Activated B cell treated with CpG ODN at 0.5 μM for 24 hours (primary cell): ENCODE data around the gene PLEKHO1. TPM values are rescaled to one million over a fixed set of nuclear protein-coding genes. Genes with fewer than 3 reads are reported as not detected.
"Not testable (repeated sequence)": the region's sequence is repeated elsewhere in the genome, so short reads cannot be mapped to it uniquely, and the experiment has no call there.

ENCODE experiments used
- ATAC-seq: fragments of 200-7000 bp; cut with Tn5 transposase; one replicate; pipeline ENCODE4 v1.10.0; 2021; ENCODE audit warnings: low read depth, mild to moderate bottlenecking, moderate library complexity
- CTCF ChIA-PET: fragments of 350-600 bp; sonication (Branson Sonifier 250); formaldehyde crosslinking; loops from one replicate; lab custom pipeline; 2021; ENCODE audit warnings: antibody characterized with exemption; lab: Charles Lee
- POLR2A ChIA-PET: fragments of 350-600 bp; sonication (Branson Sonifier 250); formaldehyde crosslinking; loops from one replicate; lab custom pipeline; 2021; ENCODE audit warnings: antibody characterized with exemption; lab: Charles Lee
- DNase-seq: peaks from one replicate; pipeline ENCODE4 v3.0.0; 2022
- H3K27ac Mint-ChIP-seq: one replicate; pipeline ENCODE4 v1.8.0; 2020; ENCODE audit warnings: mixed read lengths
- H3K27me3 Mint-ChIP-seq: one replicate; pipeline ENCODE4 v1.8.0; 2021; ENCODE audit warnings: mixed read lengths
- H3K36me3 Mint-ChIP-seq: one replicate; pipeline ENCODE4 v1.8.0; 2021; ENCODE audit warnings: low read depth, mixed read lengths
- H3K4me1 Mint-ChIP-seq: one replicate; pipeline ENCODE4 v1.8.0; 2021; ENCODE audit warnings: mixed read lengths
- H3K4me3 Mint-ChIP-seq: one replicate; pipeline ENCODE4 v1.8.0; 2020; ENCODE audit warnings: mild to moderate bottlenecking, mixed read lengths
- H3K9me3 Mint-ChIP-seq: one replicate; pipeline ENCODE4 v1.8.0; 2020; ENCODE audit warnings: mixed read lengths
- intact Hi-C: fragments of 100-400 bp; cut with micrococcal nuclease; formaldehyde crosslinking; loops from one replicate; pipeline ENCODE4 v1.15.1; 2024
- total RNA-seq: library from RNA; stranded (reverse); gene quantifications from 2 replicates; pipeline ENCODE4 v1.2.3, GENCODE V29; 2022
- TF ChIP-seq, protein P1 (sequence below): fragments of 200-600 bp; IDR thresholded peaks from one replicate; pipeline ENCODE4 v1.8.0; 2022; ENCODE audit warnings: antibody characterized with exemption, mild to moderate bottlenecking

PLEKHO1 gene
- total RNA-seq, 1 donor from 2014 or later: 208 TPM

GRCh38 chr1:150183061-150183460 is 33.3 kb downstream of the PLEKHO1 start:
- CTCF ChIA-PET: interaction anchor here (1.0 to 1.4 kb wide), 2 partner anchors 21 to 221 kb away, joined by 3 read pairs; no protein-coding TSS in a partner anchor
- intact Hi-C loops: no loop called here
- DNase-seq (no peak), ATAC-seq (no peak)
- Mint-ChIP-seq H3K4me3 (no peak overlapping the region), H3K9me3 (no peaks in the 10 kb centered on the region), H3K27ac (no peak overlapping the region), H3K36me3 (no peaks in the 10 kb centered on the region), H3K27me3 (no peaks in the 10 kb centered on the region), H3K4me1 (peaks cover 13% of the 10 kb centered on the region)
- POLR2A ChIA-PET: interaction anchor here (1.2 kb wide), 1 partner anchor 115 kb away, joined by 4 read pairs; the partner anchor contains the start of gene VPS45
- TF ChIP-seq, protein P1, sequence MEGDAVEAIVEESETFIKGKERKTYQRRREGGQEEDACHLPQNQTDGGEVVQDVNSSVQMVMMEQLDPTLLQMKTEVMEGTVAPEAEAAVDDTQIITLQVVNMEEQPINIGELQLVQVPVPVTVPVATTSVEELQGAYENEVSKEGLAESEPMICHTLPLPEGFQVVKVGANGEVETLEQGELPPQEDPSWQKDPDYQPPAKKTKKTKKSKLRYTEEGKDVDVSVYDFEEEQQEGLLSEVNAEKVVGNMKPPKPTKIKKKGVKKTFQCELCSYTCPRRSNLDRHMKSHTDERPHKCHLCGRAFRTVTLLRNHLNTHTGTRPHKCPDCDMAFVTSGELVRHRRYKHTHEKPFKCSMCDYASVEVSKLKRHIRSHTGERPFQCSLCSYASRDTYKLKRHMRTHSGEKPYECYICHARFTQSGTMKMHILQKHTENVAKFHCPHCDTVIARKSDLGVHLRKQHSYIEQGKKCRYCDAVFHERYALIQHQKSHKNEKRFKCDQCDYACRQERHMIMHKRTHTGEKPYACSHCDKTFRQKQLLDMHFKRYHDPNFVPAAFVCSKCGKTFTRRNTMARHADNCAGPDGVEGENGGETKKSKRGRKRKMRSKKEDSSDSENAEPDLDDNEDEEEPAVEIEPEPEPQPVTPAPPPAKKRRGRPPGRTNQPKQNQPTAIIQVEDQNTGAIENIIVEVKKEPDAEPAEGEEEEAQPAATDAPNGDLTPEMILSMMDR: no peak

DNA sequence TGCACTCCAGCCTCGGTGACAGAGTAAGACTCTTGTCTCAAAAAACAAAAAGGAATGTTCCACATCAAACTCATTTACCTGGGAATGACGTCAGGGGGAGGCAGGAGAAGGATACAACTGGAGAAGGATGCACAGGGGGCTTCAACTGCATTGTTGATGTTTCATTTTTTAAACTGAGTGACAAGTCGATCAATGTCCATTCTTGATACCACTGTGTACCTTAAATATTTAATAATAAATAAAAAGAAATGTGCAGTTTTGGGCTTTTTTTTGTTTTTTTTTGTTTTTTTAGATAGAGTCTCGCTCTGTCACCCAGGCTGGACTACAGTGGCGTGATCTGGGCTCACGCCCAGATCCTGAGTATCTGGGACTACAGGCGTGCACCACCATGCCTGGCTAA is 35.8 kb downstream of the PLEKHO1 start:
- TF ChIP-seq, protein P1: no peak
- intact Hi-C loops: no loop called here
- POLR2A ChIA-PET: interaction anchor here (2.2 to 3.9 kb wide), 3 partner anchors 25 to 298 kb away, joined by 35 to 78 read pairs (median 52); a partner anchor contains a TSS
- no peaks in the 10 kb centered on the region for H3K9me3 Mint-ChIP-seq
- no peak for ATAC-seq
- H3K4me3 Mint-ChIP-seq: no peak overlapping the region
- H3K27me3 Mint-ChIP-seq: no peaks in the 10 kb centered on the region
- DNase-seq: no peak
- no peak overlapping the region for H3K27ac Mint-ChIP-seq
- CTCF ChIA-PET: interaction anchor here (0.6 to 4.1 kb wide), 3 partner anchors 113 to 816 kb away, joined by 3 to 90 read pairs (median 57); no protein-coding TSS in a partner anchor
- peaks cover 13% of the 10 kb centered on the region for H3K4me1 Mint-ChIP-seq
- H3K36me3 Mint-ChIP-seq: no peaks in the 10 kb centered on the region

DNA sequence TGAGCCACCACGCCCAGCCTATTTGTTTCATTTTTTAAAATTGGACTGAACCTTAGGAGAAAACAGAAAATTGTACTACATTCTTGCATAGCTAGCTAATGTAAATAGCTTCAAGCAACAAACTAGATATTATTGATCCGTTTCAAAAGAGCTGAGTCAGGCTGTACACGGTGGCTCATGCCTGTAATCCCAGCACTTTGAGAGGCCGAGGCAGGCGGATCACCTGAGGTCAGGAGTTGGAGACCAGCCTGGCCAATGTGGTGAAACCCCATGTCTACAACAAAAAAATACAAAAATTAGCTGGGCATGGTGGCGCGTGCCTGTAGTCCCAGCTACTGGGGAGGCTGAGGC is 36.7 kb downstream of the PLEKHO1 start:
- H3K36me3 Mint-ChIP-seq, H3K27me3 Mint-ChIP-seq, DNase-seq, ATAC-seq, H3K9me3 Mint-ChIP-seq: not testable (repeated sequence)
- H3K4me3 Mint-ChIP-seq: peak overlapping the region; percentile 73
- H3K4me1 Mint-ChIP-seq: peaks cover 13% of the 10 kb centered on the region
- intact Hi-C loops: loop anchor here (2.0 kb wide), 2 partner anchors 26 kb away; no protein-coding TSS in a partner anchor
- POLR2A ChIA-PET: interaction anchor here (0.6 to 3.9 kb wide), 21 partner anchors 9 to 1800 kb away, joined by 3 to 78 read pairs (median 7); partner anchors contain the start of genes PLEKHO1, SF3B4 and VPS45
- CTCF ChIA-PET: interaction anchor here (0.8 to 4.1 kb wide), 17 partner anchors 16 to 299 kb away, joined by 3 to 90 read pairs (median 8); partner anchors contain the start of genes SF3B4 and VPS45
- H3K27ac Mint-ChIP-seq: peak overlapping the region; percentile 89

DNA sequence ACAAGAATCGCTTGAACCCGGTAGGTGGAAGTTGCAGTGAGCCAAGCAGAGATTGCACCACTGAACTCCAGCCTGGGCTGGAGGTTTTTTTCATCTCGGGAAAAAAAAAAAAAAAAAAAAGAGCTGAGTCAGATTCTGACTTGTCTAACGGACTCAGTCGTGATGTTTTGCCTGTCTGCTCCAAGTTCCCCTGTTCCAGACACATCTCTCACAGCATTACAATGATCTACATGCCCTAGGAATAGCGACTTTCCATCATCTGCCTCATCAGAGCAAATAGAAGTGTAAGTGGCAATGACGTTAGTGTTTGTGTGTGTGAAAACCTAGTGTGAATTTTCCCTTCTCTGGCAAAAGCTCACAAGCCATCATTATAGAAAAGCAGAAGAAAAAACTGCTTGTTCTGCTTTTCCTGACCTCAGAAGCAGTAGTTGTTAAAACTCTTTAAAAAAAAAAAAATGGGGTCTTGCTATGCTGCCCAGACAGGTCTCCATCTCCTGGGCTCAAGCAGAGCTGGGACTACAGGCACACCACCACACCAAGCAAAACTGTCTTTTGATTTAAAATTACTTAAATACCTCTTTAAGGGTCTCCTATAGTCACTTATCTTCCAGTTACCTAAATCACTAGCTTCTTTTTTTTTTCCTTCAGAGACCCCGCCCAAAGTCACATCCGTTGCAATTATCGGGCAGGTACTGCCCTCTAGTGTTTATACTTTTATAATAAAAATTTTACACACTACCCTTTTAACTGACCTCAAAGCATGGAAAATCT is 37.3 kb downstream of the PLEKHO1 start:
- TF ChIP-seq, protein P1: no peak
- H3K9me3 Mint-ChIP-seq: no peaks in the 10 kb centered on the region
- intact Hi-C loops: loop anchor here (1.0 to 2.0 kb wide), 8 partner anchors 21 to 299 kb away; partner anchors contain the start of genes PLEKHO1 and SF3B4
- peak overlapping the region; percentile 89 for H3K27ac Mint-ChIP-seq
- peak overlapping the region; percentile 73 for H3K4me3 Mint-ChIP-seq
- H3K27me3 Mint-ChIP-seq: no peaks in the 10 kb centered on the region
- H3K4me1 Mint-ChIP-seq: peaks cover 13% of the 10 kb centered on the region
- H3K36me3 Mint-ChIP-seq: no peaks in the 10 kb centered on the region
- DNase-seq (peak; percentile 46), ATAC-seq (peak; percentile 81)
- CTCF ChIA-PET: interaction anchor here (0.6 to 4.1 kb wide), 31 partner anchors 11 to 300 kb away, joined by 3 to 90 read pairs (median 5); partner anchors contain the start of genes PLEKHO1, SF3B4 and VPS45
- POLR2A ChIA-PET: interaction anchor here (0.6 to 3.9 kb wide), 30 partner anchors 10 to 837 kb away, joined by 3 to 78 read pairs (median 6); partner anchors contain the start of genes PLEKHO1, RPRD2, SF3B4 and VPS45

DNA sequence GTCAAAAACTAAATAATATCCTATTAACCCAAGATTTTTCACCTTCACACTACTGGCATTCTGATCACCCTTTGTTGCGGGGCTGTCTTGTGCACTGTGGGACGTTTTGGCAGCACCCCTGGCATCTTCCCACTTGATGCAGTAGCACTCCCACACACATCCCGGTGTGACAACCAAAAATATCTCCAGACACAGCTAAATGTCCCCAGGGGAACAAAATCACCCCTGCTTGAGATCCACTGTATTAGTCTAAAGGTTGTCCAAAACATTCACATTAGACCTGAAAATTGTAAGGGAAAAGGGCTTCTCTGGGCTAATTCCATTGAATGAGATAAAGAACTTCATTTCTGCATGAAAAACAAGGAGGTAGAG is 37.8 kb downstream of the PLEKHO1 start:
- DNase-seq: no peak
- H3K4me1 Mint-ChIP-seq: peaks cover 13% of the 10 kb centered on the region
- no peaks in the 10 kb centered on the region for H3K9me3 Mint-ChIP-seq
- CTCF ChIA-PET: interaction anchor here (0.8 to 4.1 kb wide), 26 partner anchors 11 to 300 kb away, joined by 3 to 90 read pairs (median 5); partner anchors contain the start of genes PLEKHO1, SF3B4 and VPS45
- POLR2A ChIA-PET: interaction anchor here (0.6 to 3.9 kb wide), 18 partner anchors 10 to 300 kb away, joined by 3 to 78 read pairs (median 8); partner anchors contain the start of genes PLEKHO1, RPRD2, SF3B4 and VPS45
- intact Hi-C loops: loop anchor here (1.0 to 2.0 kb wide), 8 partner anchors 21 to 299 kb away; partner anchors contain the start of genes PLEKHO1 and SF3B4
- peaks cover 4% of the 10 kb centered on the region for H3K36me3 Mint-ChIP-seq
- peak; percentile 36 for ATAC-seq
- TF ChIP-seq, protein P1: no peak
- no peaks in the 10 kb centered on the region for H3K27me3 Mint-ChIP-seq
- no peak overlapping the region for H3K4me3 Mint-ChIP-seq
- H3K27ac Mint-ChIP-seq: no peak overlapping the region
